NCI-H2081 treated with DMSO at 0.1 percent for 48 hours (cell line): ENCODE results near the gene TKT.

Experiments used
- DNase-seq: peaks from one replicate; lab custom pipeline; 2025; lab: John Stamatoyannopoulos, UW

The TKT gene

DNA sequence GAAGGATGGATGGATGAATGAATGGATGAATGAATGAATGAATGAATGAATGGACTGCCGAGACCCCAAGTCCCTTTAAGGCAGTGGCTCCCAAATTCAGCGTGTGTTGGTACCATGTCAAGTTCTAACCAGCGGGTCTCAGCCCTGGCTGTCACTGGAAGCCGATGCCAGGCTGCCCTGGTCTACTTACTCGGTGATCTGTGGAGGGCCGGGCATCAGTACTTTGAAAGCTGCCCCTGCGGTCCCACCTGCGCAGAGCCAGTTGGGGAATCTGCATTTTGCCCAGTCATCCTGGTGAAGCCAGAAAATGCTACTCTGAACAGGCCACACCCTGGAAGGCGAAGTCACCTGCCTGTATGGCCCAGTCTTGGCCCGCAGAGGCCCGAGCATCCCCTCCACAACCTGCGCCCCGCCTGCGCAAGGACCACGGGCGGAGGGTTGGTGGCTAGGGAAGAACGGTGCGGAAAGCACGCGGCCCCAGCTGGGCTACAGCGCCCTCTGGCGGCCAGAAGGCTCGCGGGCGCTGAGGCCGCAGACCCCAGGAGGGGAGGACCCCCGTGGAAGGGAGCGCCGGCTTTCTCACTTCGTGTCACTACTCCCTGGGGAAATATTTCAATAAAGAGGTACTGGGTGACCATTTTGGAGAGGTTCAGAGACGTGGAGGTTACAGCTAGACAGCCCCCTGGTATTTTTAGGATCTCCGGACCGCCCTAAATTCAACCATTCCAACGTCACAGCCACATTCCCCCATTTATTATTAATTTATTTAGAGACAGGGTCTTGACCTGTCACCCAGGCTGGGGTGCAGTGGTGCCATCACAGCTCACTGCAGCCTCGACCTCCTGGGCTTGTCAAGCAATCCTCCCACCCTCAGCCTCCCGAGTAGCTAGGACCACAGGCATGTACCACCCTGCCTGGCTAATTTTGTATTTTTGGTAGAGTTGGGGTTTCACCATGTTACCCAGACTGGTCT lies 59.9 kb downstream of the TKT start:
- no peak for DNase-seq

DNA sequence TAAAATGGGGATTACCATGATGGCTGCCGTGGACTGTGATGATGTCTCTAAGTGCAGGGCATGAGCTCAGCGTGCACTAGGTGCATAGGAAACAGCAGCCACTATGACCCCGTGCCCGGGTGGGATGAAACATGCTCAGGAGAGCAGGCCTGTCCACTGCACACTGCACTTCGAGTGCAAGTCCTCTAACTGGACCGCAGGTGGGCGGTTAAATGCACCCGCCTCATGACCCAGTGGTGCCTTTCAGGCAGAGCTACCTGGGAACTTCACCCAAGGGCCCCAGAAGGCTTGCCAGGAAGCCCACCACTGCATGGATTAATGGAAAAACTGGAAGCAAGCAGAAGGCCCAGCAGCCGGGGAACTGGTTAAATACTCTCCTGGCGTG lies 60.8 kb downstream of the TKT start:
- no peak for DNase-seq

DNA sequence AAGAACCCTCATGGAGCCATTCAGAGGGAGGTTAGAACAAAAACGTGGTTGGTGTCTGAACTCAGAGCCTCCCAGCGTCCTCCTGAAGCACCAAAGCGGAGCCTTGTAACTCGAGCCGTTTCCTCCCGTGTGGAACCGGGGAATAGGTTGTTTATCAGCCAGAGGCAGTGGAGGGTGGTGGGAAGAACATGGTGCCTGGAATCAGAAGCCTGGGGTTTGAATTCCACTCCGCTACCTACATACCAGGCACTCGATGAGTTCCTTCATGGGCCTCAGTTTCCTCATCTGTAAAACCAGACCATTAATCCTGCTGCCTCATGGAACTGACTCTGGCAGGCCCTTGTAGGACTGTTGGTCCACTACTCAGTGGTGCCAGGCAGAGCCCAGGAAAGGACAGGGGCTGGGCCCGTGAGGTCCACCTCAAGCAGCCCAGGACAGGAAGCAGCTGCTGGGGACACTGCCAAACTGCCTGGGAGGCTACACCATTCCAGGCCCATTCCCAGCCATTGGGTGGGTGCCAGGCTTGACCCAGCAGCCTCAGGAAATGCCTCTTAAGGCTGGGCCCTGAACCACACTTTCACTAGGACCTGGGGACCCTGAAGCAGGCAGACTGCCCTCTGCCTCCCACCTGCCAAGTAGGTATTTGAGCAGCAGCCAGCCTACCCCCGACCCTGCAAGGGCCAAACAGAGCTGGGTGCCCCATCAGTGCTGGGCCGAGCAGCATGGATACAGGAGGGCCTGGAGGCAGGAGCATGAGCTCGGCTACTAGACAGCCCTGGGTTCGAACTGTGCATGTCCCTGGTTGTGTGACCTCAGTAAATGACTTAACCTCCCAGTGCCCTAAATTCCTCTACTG lies 61.4 kb downstream of the TKT start:
- no peak for DNase-seq

DNA sequence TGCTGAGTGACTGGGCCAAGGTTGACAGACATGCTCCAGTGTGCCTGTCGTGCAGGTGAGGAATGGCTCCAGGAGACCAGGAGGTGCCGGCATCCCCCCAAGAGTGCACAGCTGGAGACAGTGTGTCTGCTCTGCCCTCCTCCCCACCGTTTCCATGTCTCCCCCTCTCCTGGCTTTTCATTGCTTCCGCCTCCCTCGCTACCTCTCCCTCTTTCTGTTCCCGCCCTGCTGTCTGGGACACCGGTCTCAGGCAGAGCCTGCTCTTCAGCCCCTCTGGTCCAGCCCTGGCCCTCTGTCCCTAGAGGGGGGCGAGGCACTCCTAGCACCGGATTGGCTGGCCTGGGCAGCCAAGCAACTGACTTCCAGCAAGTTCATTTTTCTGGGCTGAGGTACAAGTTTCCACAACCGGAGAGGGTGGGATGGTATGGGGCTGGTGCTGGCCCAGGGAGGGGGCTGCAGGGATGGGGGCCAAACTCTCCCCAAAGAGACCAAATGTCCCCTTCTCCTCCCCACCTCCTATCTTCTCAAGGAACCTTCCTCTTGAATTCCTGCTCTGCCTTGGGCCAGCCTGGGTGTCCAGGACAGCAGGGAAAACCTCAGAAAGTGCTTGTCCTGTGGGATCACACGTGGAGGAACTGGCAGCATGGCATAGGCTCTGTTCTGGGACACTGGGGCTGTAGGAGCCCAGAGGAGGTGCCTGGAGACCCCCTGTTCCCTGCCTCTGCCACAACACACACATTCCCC lies 62.2 kb downstream of the TKT start:
- no peak for DNase-seq

DNA sequence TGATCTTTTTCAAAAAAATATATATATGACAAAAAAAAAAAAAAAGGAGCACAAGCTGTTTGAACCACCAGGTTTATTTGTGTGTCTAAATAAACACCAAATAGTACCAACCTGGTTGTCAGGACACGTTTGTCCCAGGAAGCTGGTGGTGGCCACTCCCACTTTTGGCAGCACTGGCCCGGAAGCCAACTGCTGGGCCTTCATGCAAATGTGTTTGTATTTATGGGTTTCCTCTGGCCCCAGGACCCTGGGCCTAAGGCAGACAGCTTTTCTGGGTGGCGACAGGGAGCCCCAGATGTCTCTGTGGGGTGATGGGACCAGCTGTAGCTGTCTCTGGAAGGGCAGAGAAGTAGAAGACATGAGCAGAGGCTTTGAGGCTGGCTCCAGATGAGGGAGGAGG lies 63.2 kb downstream of the TKT start:
- DNase-seq = no peak

DNA sequence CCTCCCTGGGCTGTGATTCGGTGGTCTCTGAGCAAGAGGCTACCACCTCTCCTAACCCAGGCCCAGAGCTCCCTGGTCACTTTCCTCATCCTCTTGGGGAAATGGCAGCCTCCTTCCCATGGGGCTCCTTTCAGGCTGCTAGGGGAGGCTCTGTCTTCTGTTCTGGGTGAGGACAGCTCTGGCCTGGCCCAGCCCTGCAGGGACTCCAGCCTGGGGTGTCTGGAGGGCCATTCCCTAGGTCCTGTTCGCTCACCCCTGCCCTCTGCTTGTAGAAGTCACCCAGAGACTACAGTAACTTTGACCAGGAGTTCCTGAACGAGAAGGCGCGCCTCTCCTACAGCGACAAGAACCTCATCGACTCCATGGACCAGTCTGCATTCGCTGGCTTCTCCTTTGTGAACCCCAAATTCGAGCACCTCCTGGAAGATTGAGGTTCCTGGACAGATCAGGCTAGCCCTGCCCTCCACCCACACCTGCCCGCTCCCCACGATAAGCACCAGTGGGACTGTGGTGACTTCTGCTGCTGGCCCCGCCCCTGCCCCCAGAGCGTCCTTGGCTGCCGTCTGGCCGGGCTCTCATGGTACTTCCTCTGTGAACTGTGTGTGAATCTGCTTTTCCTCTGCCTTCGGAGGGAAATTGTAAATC lies 63.9 kb downstream of the TKT start:
- DNase-seq = no peak

DNA sequence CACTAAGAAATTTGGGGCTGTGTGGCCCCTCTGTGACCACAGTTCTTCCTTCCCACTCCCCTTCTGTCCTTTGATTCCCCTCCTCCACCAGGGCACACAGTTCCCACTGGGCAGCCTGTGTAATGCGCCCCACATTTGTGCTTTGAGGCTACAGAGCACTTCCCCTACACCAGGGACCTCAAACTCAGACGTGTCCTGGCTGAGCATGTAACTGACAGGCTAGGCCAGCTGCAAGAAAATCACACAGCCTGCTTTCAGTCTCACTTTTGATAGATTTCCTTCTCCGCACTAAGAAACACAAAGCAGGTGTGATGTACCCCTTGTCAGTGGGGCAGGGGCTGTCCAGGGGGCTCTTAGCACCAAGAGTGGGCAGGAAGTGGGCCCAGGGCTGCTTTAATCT lies 65.2 kb downstream of the TKT start:
- DNase-seq = no peak

DNA sequence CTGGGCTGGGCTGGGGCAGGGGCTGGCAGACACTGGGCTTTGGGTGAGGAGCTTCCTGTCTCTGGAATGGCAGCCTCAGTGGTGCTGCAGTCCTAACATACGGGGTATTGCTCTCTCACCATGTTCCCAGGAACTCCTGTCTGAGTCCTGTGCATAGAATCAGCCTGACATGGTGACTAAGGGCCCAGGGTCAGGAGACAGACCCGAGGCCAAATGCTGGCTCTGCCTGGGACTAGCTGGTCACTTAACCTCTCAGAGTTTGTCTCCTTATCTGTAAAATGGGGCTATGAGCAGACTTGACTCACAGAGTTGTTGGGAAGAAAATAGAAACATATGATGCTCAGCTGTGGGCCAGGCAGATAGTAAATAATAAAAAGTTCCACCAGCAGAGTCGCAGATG lies 66.5 kb downstream of the TKT start:
- DNase-seq = no peak

DNA sequence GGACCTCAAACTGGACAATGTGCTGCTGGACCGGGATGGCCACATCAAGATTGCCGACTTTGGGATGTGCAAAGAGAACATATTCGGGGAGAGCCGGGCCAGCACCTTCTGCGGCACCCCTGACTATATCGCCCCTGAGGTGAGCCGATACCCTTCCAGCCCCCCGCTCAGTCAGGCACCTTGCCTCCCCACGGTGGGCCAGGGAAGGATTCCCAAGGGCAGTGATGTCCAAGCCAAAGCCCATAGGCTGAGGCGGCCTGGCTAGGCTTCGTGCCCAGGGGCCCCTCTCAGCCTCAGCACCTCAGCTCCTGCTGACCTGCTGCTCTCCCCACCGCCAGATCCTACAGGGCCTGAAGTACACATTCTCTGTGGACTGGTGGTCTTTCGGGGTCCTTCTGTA lies 67.1 kb downstream of the TKT start:
- DNase-seq = no peak

DNA sequence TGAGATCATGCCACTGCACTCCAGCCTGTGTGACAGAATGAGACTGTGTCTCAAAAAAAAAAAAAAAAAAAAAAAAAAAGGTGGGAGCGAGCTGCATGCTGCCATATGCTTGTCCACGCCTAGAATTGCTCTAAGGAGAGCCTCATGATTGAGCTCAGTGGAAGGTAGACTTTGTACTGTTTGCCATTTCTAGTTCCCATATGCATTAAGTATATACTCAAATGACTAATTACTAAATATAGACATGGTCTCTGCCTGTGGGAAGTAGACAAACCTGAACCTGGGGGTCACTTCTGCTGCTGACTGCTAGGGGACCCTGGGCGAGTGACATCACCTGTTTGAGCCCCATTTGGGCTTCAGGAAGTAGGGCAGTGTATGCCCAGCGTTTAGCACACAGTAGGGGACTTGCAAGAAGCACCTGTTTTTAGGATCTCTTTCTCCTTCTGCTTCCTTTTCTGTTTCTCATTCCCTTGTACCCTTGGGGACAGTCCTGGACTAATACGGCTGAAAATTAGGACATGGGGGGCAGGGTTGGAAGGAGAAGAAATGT lies 67.6 kb downstream of the TKT start:
- no peak for DNase-seq

DNA sequence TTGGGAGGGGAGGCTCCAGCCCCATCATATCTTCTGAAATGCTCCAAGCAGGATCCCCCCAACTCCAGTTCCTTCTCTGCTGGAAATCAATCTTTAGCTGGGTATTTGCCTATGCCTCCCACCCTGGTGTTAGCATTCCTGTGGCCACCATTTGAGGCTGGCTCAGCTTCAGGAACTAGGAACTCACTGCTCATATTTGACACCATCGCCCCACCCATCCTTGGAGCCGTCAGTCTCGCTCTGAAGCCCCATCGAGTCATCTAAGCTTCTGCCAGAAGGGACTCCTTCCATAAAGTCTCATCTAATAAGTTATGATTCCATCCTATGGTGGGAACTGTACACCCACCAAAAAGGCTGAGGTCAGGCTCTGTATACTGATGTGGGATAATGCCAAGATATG lies 68.4 kb downstream of the TKT start:
- no peak for DNase-seq

DNA sequence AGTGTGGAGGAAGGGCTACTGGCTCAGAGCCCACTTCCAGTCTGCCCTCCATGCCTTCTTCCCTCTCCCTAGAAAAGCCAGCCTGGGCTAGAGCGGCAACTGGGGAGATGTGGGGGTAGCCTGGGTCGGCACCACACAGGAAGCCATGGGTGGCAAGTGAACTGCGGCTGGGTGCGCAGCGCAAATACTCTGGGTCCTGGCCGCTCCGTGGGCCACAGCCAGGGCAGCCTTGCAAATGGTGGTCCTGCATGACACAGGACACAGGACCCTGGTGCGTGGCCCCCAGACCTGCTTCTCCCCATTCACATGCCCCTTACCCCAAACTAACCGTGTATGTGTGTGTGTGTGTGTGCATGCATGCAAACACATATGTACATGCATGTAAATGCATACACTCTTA lies 69.1 kb downstream of the TKT start:
- no peak for DNase-seq

DNA sequence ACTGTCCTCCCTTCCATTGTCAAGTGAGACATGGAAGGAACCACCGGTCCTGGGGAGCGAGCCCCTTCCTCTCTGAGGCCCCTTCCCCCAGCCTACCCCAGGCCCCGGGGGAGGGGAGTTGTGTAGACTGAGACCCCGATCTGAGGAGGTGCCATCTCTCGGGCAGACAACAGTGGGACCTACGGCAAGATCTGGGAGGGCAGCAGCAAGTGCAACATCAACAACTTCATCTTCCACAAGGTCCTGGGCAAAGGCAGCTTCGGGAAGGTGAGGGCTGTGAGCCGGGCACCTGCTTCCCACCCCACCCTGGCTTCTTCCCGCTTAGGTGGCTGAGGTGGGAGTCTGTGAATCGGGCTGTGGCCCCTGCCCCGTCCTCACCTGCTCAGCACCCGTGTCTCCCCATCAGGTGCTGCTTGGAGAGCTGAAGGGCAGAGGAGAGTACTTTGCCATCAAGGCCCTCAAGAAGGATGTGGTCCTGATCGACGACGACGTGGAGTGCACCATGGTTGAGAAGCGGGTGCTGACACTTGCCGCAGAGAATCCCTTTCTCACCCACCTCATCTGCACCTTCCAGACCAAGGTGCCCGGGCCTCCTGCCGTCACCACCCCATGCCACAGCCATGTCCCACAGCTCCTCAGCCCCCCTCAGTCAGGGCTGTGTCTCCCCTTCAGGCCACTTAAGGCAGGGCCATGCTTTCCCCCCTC lies 69.9 kb downstream of the TKT start:
- no peak for DNase-seq

DNA sequence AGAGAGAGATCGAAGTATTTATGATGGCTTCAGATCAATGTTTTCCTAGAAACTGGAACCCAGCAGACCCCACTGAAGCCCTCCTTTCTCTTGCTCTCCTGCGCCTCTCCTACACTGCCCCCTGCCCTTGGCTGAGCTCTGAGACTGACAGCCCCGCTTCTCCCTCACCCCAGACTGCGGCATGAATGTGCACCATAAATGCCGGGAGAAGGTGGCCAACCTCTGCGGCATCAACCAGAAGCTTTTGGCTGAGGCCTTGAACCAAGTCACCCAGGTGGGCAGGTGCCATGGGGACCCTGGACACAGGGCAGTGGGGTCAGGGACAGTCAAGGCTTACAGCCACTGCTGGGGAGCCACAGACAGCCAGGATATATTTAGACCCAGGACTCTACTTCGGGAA lies 71.1 kb downstream of the TKT start:
- no peak for DNase-seq

DNA sequence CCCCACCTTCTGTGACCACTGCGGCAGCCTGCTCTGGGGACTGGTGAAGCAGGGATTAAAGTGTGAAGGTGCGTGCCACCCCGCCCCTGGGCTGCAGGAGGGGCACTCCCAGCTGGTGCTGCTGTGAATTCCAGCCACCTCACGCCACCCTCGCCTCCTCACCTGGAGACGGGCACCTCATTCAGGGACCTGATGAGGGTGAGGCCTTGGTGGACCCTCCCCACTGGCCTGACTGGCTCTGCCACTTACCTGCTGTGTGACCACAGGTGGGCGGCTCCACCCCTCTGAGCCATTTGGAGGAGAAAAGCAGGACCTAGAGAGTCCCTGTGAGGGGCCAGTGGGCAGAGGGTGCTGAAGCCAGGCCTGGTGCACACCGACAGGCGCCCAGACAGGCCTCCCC lies 72.3 kb downstream of the TKT start:
- no peak for DNase-seq

DNA sequence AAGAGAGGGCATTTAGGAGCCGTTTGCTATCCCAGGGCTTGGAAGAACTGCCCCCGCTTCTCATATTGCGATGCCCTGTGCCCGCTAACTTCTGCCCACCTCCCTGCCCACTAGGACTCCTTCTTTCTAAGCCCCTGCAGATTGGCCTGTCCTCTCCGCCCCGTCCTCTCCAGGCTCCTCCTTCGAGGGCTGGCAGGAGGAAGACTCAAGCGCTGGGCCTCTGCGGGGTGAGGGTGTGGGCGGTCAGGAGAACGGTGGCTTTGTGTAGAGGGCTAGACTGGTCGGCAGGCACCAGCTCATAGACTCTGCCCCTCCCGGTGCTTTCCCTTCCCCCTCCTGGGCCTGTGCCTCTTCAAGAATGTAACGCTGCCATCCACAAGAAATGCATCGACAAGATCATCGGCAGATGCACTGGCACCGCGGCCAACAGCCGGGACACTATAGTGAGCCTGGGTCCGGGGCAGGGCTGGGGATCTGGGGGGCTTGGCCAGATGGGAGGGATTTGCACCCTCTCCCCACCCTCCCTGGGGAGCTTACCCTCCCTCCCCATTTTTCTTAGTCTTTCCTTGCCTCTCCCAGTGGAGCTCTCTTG lies 73.0 kb downstream of the TKT start:
- DNase-seq = no peak

DNA sequence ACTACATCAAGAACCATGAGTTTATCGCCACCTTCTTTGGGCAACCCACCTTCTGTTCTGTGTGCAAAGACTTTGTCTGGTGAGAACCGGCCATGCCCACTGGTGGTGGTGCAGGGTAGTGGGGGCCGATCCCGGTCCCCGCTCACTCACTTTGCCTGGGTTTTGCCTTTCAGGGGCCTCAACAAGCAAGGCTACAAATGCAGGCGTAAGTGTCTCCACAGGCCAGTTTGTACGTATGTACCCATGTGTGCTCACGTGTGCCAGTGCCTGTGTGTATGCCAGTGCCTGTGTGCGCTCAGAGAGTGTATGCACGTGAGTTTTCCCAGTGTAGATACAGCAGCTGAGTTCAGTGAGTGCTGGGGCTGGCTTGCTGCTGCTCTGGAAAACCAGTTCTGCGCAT lies 74.3 kb downstream of the TKT start:
- DNase-seq = no peak

DNA sequence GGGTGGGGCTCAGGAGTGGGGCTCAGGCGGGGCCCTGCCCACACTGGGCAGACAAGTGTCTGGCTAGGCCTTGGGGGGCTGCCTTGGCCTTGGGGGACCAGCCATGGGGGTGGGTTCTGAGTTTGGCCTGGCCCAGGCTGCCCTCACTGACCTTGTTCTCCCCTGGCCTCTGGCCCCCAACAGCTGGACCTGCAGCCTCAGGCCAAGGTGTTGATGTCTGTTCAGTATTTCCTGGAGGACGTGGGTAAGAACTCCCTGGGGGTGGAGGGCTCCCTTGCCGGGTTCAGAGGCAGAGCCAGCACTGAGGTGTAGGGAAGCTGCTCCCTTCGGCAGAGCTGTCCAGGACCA lies 74.8 kb downstream of the TKT start:
- no peak for DNase-seq

DNA sequence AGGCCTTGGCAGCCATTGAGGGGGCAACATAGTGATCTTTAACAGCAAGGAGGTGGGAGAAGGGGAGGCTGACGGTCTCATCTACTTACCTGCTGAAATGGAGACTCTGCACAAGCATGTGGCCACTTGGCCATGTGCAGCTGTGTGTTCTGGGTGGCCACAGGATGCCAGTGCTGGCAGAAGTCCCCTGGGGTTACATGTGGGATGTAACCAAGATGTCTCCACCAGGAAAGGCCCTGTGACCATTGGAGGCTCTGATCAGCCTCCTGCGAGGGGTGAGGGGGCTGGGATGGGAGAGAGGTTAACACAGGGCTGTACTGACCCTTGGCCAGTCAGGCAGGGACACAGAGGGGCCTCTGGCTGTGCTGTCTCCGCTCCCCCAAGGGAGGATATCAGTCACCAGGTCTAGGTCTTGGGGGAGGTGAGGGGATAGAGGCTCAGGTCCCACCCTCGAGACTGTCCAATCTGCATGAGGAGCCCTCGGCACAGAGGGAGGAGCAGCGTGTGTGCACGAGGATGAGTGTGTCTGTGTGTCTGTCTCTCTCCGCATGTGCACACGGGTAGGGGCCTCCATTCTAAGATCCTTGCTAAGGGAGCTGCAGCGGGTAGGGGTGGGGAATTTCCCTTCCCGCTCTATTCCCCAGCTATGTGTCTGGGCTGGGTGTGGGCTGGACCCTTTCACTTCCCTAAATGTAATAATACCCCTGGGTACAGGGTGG lies 75.4 kb downstream of the TKT start:
- DNase-seq = no peak

DNA sequence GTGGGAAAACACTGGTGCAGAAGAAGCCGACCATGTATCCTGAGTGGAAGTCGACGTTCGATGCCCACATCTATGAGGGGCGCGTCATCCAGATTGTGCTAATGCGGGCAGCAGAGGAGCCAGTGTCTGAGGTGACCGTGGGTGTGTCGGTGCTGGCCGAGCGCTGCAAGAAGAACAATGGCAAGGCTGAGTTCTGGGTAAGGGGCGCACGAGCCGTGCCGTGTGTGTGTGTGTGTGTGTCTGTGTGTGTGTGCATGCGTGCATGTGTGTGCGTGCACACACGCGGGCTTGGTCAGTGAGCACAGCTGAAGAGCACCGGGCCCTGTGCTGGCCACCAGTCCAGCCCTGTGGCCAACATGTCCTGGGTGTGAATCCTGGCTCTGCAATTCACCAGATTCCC lies 76.2 kb downstream of the TKT start:
- no peak for DNase-seq
